GM18505 (cell line): Measurements from ENCODE around the gene MYOM3.
"Not testable (repeated sequence)": the region's sequence is repeated elsewhere in the genome, so short reads cannot be mapped to it uniquely, and the experiment has no call there.

Source experiments
- ATAC-seq: cut with Tn5 transposase; IDR thresholded peaks from one replicate; pipeline ENCODE4 v1.9.1; 2021; ENCODE audit not compliant: unreplicated experiment
- POLR2A ChIP-seq: IDR thresholded peaks from 4 replicates; pipeline ENCODE4 v1.6.1; 2011; ENCODE audit warnings: borderline replicate concordance; ENCODE audit not compliant: insufficient read depth, insufficient read length; ENCODE audit errors: extremely low read depth

Gene MYOM3

DNA sequence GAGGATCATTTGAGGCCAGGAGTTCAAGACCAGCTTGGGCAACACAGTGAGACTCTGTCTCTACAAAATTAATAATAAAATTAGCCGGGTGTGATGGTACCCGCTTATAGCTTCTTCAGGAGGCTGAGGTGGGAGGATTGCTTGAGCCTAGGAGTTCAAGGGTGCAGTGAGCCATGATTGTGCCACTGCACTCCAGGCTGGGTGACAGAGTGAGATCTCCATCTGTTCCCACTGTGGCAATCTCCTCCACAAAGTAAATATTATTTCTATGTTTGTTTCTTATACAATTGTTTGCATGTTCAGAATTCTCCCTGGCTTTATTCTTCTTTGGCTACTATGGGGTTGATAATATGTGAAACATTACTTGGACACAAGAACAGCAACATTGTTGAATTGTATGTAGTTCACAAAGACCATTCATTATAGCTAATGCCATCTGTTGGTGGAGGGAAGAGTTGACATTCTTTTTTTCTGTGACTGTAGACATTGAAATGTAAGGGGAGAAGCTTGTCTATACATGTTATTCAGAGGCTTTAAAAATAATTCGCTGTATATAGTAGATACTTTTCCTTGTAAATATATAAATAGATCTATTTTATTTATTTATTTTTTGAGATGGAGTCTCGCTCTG, 84.0 kb downstream of the MYOM3 start:
- ATAC-seq = no peak
- TF ChIP-seq POLR2A = no peak

- ATAC-seq = no peak
- TF ChIP-seq POLR2A = no peak
Measured at GRCh38 chr1:24022581-24023361, 89.2 kb downstream of the MYOM3 start.

DNA sequence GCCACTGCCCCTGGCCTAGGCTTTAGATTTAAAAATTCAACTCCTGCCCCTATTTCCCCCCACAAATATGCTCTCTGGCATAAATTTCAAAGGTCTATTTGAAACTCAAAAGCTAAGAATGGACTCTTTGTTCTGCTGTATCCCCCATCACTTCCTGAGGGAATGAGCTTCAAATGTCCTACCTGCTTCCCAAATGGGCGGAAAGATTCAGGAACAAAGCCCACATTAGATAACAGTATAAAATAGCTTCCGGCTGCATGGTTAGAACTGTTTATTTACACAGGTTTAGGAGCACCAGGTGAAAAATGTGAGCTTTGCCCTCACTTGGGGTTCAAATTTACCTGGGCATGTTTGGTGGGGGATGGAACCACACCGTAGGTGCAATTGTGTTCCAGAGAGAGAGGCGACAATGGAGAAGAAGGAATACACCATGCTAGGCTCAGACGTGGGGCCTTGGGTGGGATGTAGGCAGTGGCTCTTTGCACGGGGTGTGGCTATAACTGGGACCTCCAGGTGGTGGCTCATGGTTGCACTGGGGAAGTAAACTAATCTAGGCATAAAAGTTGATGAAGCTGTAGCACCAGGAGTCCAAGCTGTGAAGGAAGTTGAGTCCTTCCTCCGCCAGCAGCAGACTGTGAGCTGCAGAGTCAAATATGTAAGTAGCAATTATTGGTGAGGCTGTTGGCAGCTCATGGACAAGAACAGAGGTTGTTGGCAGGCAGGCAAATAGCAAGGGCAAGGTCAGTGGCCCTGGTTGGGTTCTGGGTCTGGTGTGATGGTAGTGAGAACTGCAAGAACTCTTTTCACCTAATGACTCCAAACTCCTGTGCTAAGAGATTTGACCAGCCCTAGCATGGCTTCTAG, 90.3 kb downstream of the MYOM3 start:
- no peak for TF ChIP-seq POLR2A
- no peak for ATAC-seq

GRCh38 chr1:24020470-24020869, 91.5 kb downstream of the MYOM3 start:
- no peak for TF ChIP-seq POLR2A
- ATAC-seq = no peak

DNA sequence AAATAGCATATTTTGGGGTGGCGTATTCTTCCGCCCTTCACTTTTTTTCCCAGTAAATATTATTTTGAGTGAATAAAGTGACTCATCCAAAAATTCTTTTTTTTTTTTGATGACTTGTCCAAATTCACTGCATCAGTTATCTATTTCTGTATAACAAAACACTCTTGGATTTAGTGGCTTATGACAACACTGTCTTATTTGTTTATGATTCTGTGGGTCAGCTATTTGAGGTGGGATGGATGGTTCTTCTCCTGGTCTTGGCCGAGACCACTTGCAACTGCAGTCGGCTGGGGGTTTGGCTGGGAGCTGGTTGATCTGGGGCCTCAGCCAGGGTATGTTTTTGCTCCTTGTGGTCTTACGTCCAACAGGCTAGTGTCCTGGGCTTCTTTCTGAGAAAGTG, 91.9 kb downstream of the MYOM3 start:
- no peak for ATAC-seq
- TF ChIP-seq POLR2A = no peak

GRCh38 chr1:24018611-24019580, 93.0 kb downstream of the MYOM3 start:
- ATAC-seq = no peak
- no peak for TF ChIP-seq POLR2A

DNA sequence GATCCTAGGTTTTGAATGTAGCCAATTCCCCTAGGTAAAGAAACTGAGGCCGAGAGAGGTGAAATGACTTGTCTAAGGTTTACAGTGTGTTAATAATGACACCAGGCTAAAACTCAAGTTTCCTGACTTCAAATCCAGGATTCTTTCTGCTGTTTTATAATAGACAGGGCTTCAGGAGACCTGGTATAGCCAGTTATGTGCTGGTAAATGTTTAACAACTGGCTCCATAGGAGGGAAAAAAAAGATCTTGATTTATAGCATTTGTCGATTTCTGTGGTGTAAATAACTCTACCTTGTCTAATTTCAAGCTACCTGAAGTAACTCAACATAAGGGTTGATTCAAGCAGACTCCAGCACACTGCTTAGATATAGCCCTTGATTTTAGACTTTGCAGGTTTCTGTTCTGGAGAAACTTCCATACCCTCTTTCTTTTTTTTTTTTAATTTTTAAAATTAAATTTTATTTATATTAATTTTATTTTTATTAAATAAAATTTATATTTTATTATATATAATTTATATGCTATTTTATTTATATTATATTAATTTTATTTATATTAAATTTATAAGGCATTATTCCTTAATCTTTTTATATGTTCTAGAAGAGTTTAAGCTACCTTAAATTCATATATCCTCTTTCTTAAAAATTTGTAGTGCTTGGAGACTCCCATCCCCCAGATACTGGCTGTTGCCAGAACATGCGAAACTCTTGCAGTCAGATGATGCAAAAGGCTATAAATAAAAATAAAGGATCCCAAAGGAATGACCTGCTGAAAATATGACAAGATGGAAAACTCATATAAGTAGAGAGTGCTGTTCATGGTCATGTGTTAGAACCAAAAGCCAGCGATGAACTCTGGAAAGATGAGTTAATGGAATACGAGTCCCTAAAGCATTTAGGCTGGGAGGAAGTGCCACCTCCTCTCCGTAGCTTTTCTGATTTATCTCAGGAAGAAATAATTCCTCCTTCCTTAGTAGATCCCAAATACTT, 96.4 kb downstream of the MYOM3 start:
- ATAC-seq = no peak
- TF ChIP-seq POLR2A = no peak

DNA sequence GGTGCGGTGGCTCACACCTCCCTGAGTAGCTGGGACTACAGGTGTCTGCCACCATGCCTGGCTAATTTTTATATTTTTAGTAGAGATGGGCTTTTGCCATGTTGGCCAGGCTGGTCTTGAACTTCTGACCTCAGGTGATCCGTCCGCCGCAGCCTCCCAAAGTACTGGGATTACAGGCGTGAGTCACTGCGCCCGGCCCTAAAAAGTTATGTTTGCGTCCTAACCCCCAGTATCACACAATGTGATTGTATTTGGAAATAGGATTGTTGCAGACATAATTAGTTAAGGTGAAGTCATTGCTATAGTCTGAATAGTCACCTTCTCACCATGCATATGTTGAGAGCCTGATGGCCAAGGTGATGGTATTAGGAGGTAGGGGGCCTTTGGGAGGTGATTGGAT, 99.1 kb downstream of the MYOM3 start:
- not testable (repeated sequence) for ATAC-seq

GRCh38 chr1:24010650-24011049, 101.3 kb downstream of the MYOM3 start:
- no peak for ATAC-seq
- TF ChIP-seq POLR2A = no peak

DNA sequence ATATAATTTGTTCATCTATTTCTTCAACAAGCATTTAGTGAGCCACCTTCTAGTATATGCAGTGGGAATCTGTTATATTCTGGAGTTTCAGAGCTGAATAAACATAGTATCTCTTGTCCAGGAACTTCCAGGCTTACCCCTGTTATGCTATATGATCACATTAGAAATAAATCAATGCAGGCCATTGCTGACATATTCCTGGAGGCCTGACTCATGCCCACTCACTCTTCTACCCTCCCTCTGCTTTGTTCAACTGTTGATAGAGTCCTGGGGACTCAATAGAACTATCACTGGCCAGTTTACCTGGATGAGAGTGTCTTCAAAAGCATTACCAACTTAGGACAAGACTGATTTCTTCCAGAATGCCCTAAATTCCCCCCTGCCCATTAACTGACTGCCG, 102.5 kb downstream of the MYOM3 start:
- TF ChIP-seq POLR2A = no peak
- ATAC-seq = no peak

DNA sequence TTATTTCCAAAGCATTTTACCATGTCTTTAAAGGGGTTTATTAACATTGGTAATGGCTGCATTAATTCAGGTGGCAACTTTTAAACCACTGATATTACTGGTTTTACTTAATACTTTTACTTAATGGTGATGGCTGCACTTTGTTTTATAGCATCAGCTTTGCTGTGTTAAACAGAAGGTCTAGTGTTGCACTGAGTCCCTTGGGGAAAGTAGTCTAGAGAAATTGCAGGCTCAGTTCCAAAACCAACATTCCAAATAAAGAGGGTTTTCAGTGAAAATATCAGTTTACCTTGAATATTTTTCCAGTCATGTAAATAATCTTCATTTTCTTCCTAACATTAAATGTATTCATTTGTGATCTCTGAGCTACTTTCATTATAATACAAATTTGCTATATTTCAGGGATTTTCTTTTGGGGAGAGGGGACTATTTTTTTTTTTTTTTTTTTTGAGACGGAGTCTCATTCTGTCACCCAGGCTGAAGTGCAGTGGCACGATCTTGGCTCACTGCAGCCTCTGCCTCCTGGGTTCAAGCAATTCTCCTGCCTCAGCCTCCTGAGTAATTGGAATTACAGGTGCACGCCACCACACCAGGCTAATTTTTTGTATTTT, 103.3 kb downstream of the MYOM3 start:
- ATAC-seq = not testable (repeated sequence)
